ENCODE data around the gene TFIP11.

- TF ChIP-seq CTCF (IDR thresholded peaks at IDR 0.05) (no peak), EZH2 (IDR thresholded peaks at IDR 0.05; ENCODE audit: borderline replicate concordance, insufficient read depth, low read depth, low read length, poor library complexity, severe bottlenecking) (no peak)
Observed at GRCh38 chr22:26452236-26453016, 59.8 kb downstream of the TFIP11 start.

Data from B cell (primary cell).